ENCODE results near the gene ZNF765. TPM values are rescaled to one million over a fixed set of nuclear protein-coding genes. Genes with fewer than 3 reads are reported as not detected.

ZNF765 gene
- total and polyA plus RNA-seq, 2 donors (not counting 3 experiments of a cell fraction or from before 2014, with no cell fraction given), result 2.5 to 7.7 TPM

DNA sequence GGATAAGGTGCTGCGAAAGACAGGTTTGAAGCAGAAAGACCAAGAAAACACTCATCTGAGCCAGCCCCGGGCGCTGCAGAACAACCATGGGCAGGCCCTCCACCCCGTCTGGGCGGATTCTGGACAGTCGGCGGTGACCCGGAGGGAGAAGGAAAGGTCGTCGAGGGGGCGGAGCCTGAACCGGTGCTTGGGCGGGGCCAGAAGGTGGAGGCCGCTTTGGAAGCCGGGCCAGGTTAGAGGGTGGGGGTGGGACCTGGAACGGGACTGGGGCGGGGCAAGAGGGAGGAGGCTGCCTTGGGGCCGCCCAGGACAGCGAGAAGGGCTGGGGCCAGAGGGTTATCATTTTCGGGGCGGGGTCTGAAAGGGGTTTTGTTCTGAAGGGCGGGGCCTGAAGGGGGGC lies 5.0 kb upstream of the ZNF765 start:
- H3K4me1 ChIP-seq (ENCODE audit: control insufficient read depth, extremely low read depth, insufficient read depth, low read length), result peaks cover 5% of the 10 kb centered on the region
- DNase-seq (ENCODE audit: low read depth, low spot score) (no peak), FAIRE-seq (no peak)
- no peak overlapping the region for H3K4me2 ChIP-seq (ENCODE audit: insufficient read depth, low read length)
- no TSS peak for BruUV-seq (replicated peaks)
- H3K27me3 ChIP-seq (ENCODE audit: control insufficient read depth in 2 of 2, insufficient read depth in 2 of 2, low read length in 2 of 2), result no peaks in the 10 kb centered on the region
- CTCF ChIA-PET, result no interaction called here
- H3K27ac ChIP-seq (ENCODE audit: insufficient read depth, low read depth, low read length), result no peak overlapping the region
- dilution Hi-C loops (cut with MboI; ENCODE audit: extremely low pct_ligation_motif_present, low sequenced_read_pairs), result no loop called here
- no peaks in the 10 kb centered on the region for H3K9me1 ChIP-seq (replicated peaks; ENCODE audit: control insufficient read depth, extremely low read depth, insufficient read depth, low read length)
- H2AFZ ChIP-seq (ENCODE audit: low read depth, low read length), result no peak overlapping the region
- H3K36me3 ChIP-seq (ENCODE audit: control insufficient read depth in 2 of 2, extremely low read depth in 1 of 2, insufficient read depth in 2 of 2, low read length in 2 of 2), result no peaks in the 10 kb centered on the region
- POLR2A ChIA-PET, result no interaction called here
- no peak overlapping the region for H3K9ac ChIP-seq (replicated peaks; ENCODE audit: extremely low read depth, insufficient read depth, low read length)
- H4K20me1 ChIP-seq (replicated peaks; ENCODE audit: control insufficient read depth, extremely low read depth, insufficient read depth, low read length), result no peaks in the 10 kb centered on the region
- intact Hi-C loops (cut with micrococcal nuclease), result loop anchor here (10.0 kb wide), 1 partner anchor 195 kb away; the partner anchor contains the start of gene ZNF665
- H3K9me3 ChIP-seq (replicated peaks; ENCODE audit: control insufficient read depth, insufficient read depth, low read length), result no peaks in the 10 kb centered on the region
- no peak overlapping the region for H3K4me3 ChIP-seq (replicated peaks in 1 of 3; ENCODE audit: insufficient read depth in 1 of 3, low read depth in 1 of 3, low read length in 3 of 3)
- no peak for TF ChIP-seq MYC (IDR thresholded peaks at IDR 0.05; ENCODE audit: low read depth, low read length)
- no peak for TF ChIP-seq POLR2A (IDR thresholded peaks at IDR 0.05; ENCODE audit: low read depth, low read length)
- no peak for TF ChIP-seq FOS (IDR thresholded peaks at IDR 0.05; ENCODE audit: borderline replicate concordance, insufficient read depth, low read length)
- TF ChIP-seq EZH2 (IDR thresholded peaks at IDR 0.05; ENCODE audit: borderline replicate concordance, low read depth, low read length, severe bottlenecking), result no peak
- TF ChIP-seq CTCF (IDR thresholded peaks at IDR 0.05; ENCODE audit: extremely low read depth in 1 of 2, insufficient read depth in 1 of 2, low read depth in 1 of 2, low read length in 2 of 2), result no peak
- no peak for TF ChIP-seq POLR2AphosphoS5 (IDR thresholded peaks at IDR 0.05; ENCODE audit: insufficient read depth, low read depth, low read length)
- TF ChIP-seq, protein P1, sequence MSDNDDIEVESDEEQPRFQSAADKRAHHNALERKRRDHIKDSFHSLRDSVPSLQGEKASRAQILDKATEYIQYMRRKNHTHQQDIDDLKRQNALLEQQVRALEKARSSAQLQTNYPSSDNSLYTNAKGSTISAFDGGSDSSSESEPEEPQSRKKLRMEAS (IDR thresholded peaks at IDR 0.05; ENCODE audit: insufficient read depth, insufficient read length), result no peak
- no peaks in the 10 kb centered on the region for H3K79me2 ChIP-seq (ENCODE audit: control insufficient read depth, insufficient read depth, low read length)
